Panc1 (cell line): ENCODE results near the gene AHDC1. TPM values are rescaled to one million over a fixed set of nuclear protein-coding genes. Genes with fewer than 3 reads are reported as not detected.

Experiments
- ATAC-seq: fragments of 200-7000 bp; cut with Tn5 transposase; 2 replicates; pipeline ENCODE4 v1.9.1; 2020; ENCODE audit warnings: mild to moderate bottlenecking, moderate library complexity
- BruUV-seq: library from RNA; stranded (reverse); fragments of 400-500 nt; replicated peaks from 2 replicates; lab custom pipeline; 2021; lab: Mats Ljungman, UMichigan
- CTCF ChIA-PET: fragments of 300-600 bp; sonication (Branson Sonifier 250); formaldehyde crosslinking; loops from one replicate; lab custom pipeline; 2022; ENCODE audit warnings: antibody characterized with exemption; lab: Charles Lee
- POLR2A ChIA-PET: fragments of 300-600 bp; sonication (Branson Sonifier 250); formaldehyde crosslinking; loops from one replicate; lab custom pipeline; 2022; ENCODE audit warnings: antibody characterized with exemption; lab: Charles Lee
- DNase-seq: peaks from one replicate; pipeline ENCODE4 v3.0.0-alpha.2; 2010; ENCODE audit warnings: low read depth, low spot score
- H3K27ac ChIP-seq: 2 replicates; pipeline ENCODE4 v1.5.1; 2011; ENCODE audit warnings: mild to moderate bottlenecking, low read length, inconsistent platforms
- H3K27me3 ChIP-seq: fragments of 200-500 bp; sonication (Bioruptor generic); 2 replicates; pipeline ENCODE4 v1.6.0; 2014; ENCODE audit warnings: low read length, inconsistent platforms; ENCODE audit not compliant: control insufficient read depth, insufficient read depth
- H3K36me3 ChIP-seq: fragments of 200-500 bp; sonication (Bioruptor generic); 2 replicates; pipeline ENCODE4 v1.5.1; 2014; ENCODE audit warnings: inconsistent platforms, mild to moderate bottlenecking, low read length, moderate library complexity; ENCODE audit not compliant: control insufficient read depth, insufficient read depth
- H3K4me1 ChIP-seq: 2 replicates; pipeline ENCODE4 v1.5.1; 2011; ENCODE audit warnings: inconsistent platforms, mild to moderate bottlenecking, low read length, moderate library complexity; ENCODE audit not compliant: control insufficient read depth, insufficient read depth
- H3K4me3 ChIP-seq, 2 experiments: 2 replicates each; pipeline ENCODE4 v1.5.1; 2011 to 2012; ENCODE audit warnings: low read depth in 2 of 2, low read length in 2 of 2, mild to moderate bottlenecking in 2 of 2, inconsistent platforms in 1 of 2, moderate library complexity in 1 of 2
- H3K9me3 ChIP-seq: fragments of 200-500 bp; sonication (Bioruptor generic); 2 replicates; pipeline ENCODE4 v1.5.1; 2014; ENCODE audit warnings: low read depth, mild to moderate bottlenecking, inconsistent platforms, low read length, moderate library complexity; ENCODE audit not compliant: control insufficient read depth, insufficient read depth
- POLR2AphosphoS5 ChIP-seq: IDR thresholded peaks from 2 replicates; pipeline ENCODE4 v1.6.1; 2012; ENCODE audit warnings: mild to moderate bottlenecking, low read depth, low read length, moderate library complexity
- REST ChIP-seq, 2 experiments: IDR thresholded peaks; 2 replicates each; pipeline ENCODE4 v1.6.1; 2011 to 2012; ENCODE audit warnings: low read depth in 2 of 2, control low read depth in 1 of 2, low read length in 1 of 2, mild to moderate bottlenecking in 1 of 2, moderate library complexity in 1 of 2; ENCODE audit not compliant: insufficient read depth in 1 of 2
- SIN3A ChIP-seq: IDR thresholded peaks from 2 replicates; pipeline ENCODE4 v1.6.1; 2012; ENCODE audit warnings: low read depth, mild to moderate bottlenecking, low read length, moderate library complexity, borderline replicate concordance; ENCODE audit not compliant: insufficient read depth
- TCF7L2 ChIP-seq: IDR thresholded peaks from 2 replicates; pipeline ENCODE4 v1.6.1; 2011; ENCODE audit warnings: mild to moderate bottlenecking, low read depth, low read length, inconsistent platforms
- in situ Hi-C: cut with HindIII; loops from 2 replicates; pipeline ENCODE4 v1.10.0; 2016; ENCODE audit warnings: low sequenced_read_pairs, low pct_unique_long_range_greater_than_20kb
- intact Hi-C: fragments of 100-400 bp; cut with micrococcal nuclease; formaldehyde crosslinking; loops from one replicate; pipeline ENCODE4 v1.10.0; 2022; ENCODE audit not compliant: unreplicated experiment
- total RNA-seq: library from RNA; stranded (reverse); gene quantifications from one replicate; pipeline ENCODE4 v1.2.1, GENCODE V29; 2021; ENCODE audit not compliant: unreplicated experiment
- TF ChIP-seq, protein P1 (sequence below): fragments of 450-650 bp; IDR thresholded peaks from 2 replicates; pipeline ENCODE4 v1.5.1; 2017; ENCODE audit warnings: mild to moderate bottlenecking

Gene AHDC1
- total RNA-seq, 1 experiment from 2014 or later = 47.1 TPM

DNA sequence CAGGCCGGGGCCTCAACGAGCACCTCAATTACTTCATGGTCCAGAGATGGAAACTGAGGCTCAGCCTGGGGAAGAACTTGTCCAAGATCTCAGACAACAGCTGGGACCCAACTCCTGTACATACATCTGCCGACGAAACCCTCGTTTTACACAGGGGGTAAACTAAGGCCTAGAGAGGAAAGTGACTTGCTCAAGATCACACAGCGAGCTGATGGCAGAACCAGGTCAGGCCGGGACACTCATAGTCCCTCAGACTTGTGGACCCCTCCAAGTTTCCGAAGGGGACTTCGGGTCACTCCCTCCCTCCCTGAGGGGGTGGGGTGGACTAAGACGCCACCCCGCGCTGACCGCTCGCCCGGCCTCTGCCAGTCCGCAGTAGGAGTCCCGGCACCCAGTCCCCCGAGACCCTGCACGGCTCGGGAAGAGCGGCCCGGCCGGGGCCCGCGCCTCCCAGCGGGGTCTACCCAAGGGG is 114.4 kb downstream of the AHDC1 start:
- ATAC-seq = peak; percentile 68
- in situ Hi-C loops (no loop called here), intact Hi-C loops (loop anchor here (10.0 kb wide), 1 partner anchor 75 kb away; no protein-coding TSS in a partner anchor)
- H3K27ac ChIP-seq = peak overlapping the region; percentile 99
- POLR2A ChIA-PET = no interaction called here
- no peaks in the 10 kb centered on the region for H3K27me3 ChIP-seq
- TF ChIP-seq REST (IDR thresholded peaks at IDR 0.05; ENCODE audit: insufficient read depth in 1 of 2, low read depth in 2 of 2, low read length in 1 of 2) = no peak
- TF ChIP-seq TCF7L2 = no peak
- TF ChIP-seq SIN3A = no peak
- no peak for TF ChIP-seq POLR2AphosphoS5
- TF ChIP-seq, protein P1, sequence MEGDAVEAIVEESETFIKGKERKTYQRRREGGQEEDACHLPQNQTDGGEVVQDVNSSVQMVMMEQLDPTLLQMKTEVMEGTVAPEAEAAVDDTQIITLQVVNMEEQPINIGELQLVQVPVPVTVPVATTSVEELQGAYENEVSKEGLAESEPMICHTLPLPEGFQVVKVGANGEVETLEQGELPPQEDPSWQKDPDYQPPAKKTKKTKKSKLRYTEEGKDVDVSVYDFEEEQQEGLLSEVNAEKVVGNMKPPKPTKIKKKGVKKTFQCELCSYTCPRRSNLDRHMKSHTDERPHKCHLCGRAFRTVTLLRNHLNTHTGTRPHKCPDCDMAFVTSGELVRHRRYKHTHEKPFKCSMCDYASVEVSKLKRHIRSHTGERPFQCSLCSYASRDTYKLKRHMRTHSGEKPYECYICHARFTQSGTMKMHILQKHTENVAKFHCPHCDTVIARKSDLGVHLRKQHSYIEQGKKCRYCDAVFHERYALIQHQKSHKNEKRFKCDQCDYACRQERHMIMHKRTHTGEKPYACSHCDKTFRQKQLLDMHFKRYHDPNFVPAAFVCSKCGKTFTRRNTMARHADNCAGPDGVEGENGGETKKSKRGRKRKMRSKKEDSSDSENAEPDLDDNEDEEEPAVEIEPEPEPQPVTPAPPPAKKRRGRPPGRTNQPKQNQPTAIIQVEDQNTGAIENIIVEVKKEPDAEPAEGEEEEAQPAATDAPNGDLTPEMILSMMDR = no peak
- BruUV-seq = no TSS peak
- peaks cover 25% of the 10 kb centered on the region for H3K4me1 ChIP-seq
- H3K4me3 ChIP-seq = peak overlapping the region; percentile 93 to 100
- DNase-seq = no peak
- H3K9me3 ChIP-seq = no peaks in the 10 kb centered on the region
- CTCF ChIA-PET = interaction anchor here (0.6 to 1.2 kb wide), 3 partner anchors 68 to 116 kb away, joined by 3 to 4 read pairs (median 3); no protein-coding TSS in a partner anchor
- peaks cover 4% of the 10 kb centered on the region; the same call in 1 of the 2 replicates for H3K36me3 ChIP-seq

DNA sequence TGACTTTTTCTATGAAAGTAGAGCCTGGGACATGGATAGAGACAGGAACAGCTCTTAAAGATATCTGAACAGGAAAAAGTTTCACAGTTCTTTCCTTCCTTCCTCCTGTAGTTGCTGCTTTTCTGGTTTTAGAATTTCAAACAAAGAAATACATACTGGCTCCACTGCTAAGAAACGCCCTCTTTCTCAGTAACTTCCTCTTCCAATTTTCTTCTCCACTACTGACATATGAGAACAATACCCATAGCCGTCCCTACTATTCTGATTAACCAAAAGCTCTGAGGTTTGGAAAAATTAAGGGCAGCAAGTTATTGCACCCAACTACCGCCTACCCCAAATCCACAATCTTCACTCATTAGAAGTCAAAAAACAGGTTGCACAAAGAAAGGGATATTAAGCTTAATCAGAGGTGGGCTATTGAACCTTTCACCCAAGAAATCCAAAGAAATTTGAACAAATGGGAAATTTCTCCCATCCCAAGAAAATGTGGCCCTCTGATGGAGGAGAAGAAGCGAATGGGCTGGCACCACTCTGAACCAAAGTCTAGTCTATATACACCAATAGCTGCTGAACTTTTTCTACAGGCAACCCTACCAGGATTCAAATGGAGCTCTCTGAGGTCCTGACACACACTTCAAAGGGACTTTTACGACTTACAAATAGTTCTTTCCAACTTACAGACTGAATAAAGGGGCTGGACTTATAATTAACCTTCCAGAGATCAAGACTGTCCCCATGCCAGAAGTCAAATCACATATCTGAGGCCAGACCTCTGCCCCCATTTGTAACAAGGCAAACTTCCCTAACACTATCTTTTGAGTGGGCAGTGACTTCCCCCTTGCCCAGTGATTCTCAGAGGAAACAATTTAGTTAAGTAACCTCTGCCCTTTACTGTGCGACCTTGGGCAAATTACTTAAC is 115.7 kb downstream of the AHDC1 start:
- Histone ChIP-seq H3K36me3 (peaks cover 4% of the 10 kb centered on the region; the same call in 1 of the 2 replicates), H3K27me3 (no peaks in the 10 kb centered on the region), H3K9me3 (no peaks in the 10 kb centered on the region), H3K27ac (peak overlapping the region; percentile 99), H3K4me1 (peaks cover 25% of the 10 kb centered on the region), H3K4me3 (peak overlapping the region; percentile 93 to 100)
- TF ChIP-seq SIN3A = 0 out of 2 replicates have a peak, but pooled peaks have one; percentile 34
- TF ChIP-seq REST (IDR thresholded peaks at IDR 0.05; ENCODE audit: insufficient read depth in 1 of 2, low read depth in 2 of 2, low read length in 1 of 2) = peak in 1 of 2 experiments; percentile 74; a peak in 2 of 4 replicates
- TF ChIP-seq, protein P1 = no peak
- TF ChIP-seq POLR2AphosphoS5 = no peak
- peak; percentile 87 for TF ChIP-seq TCF7L2
- ChIA-PET POLR2A (interaction anchor here (0.6 to 0.7 kb wide), 2 partner anchors 61 to 269 kb away, joined by 3 to 5 read pairs; no protein-coding TSS in a partner anchor), CTCF (interaction anchor here (0.8 kb wide), 1 partner anchor 288 kb away, joined by 3 read pairs; no protein-coding TSS in a partner anchor)
- in situ Hi-C loops (no loop called here), intact Hi-C loops (loop anchor here (10.0 kb wide), 1 partner anchor 73 kb away; no protein-coding TSS in a partner anchor)
- DNase-seq (no peak), ATAC-seq (no peak)
- TSS peak; percentile 81 for BruUV-seq
